ENCODE measurements around the gene GNGT2.

GNGT2 gene

GRCh38 chr17:49195751-49196150, 14.6 kb downstream of the GNGT2 start:
- Histone ChIP-seq H3K27me3 (ENCODE audit: control insufficient read depth, insufficient read depth, low read length) (no peaks in the 10 kb centered on the region), H3K4me1 (no peaks in the 10 kb centered on the region), H3K36me3 (ENCODE audit: control insufficient read depth, insufficient read depth, low read length) (no peaks in the 10 kb centered on the region), H3K4me2 (ENCODE audit: low read length) (no peak overlapping the region), H3K4me3 (ENCODE audit: low read depth, low read length) (no peak overlapping the region), H3K9ac (no peak overlapping the region), H2AFZ (no peak overlapping the region), H3K79me2 (no peaks in the 10 kb centered on the region), H3K9me3 (ENCODE audit: control insufficient read depth, low read length) (no peaks in the 10 kb centered on the region), H3K27ac (no peak overlapping the region)
- no peak for TF ChIP-seq CTCF (IDR thresholded peaks at IDR 0.05)

- Histone ChIP-seq H3K4me3 (ENCODE audit: low read depth, low read length) (peak overlapping the region; percentile 99), H3K27me3 (ENCODE audit: control insufficient read depth, insufficient read depth, low read length) (no peaks in the 10 kb centered on the region), H3K36me3 (ENCODE audit: control insufficient read depth, insufficient read depth, low read length) (no peaks in the 10 kb centered on the region), H3K9ac (no peak overlapping the region), H3K4me1 (no peaks in the 10 kb centered on the region), H3K27ac (peak overlapping the region; percentile 96), H2AFZ (peak overlapping the region; percentile 99), H3K79me2 (no peaks in the 10 kb centered on the region), H3K9me3 (ENCODE audit: control insufficient read depth, low read length) (no peaks in the 10 kb centered on the region), H3K4me2 (ENCODE audit: low read length) (peak overlapping the region; percentile 95)
- no peak for TF ChIP-seq CTCF (IDR thresholded peaks at IDR 0.05)
Measured at GRCh38 chr17:49194297-49194607, 16.1 kb downstream of the GNGT2 start.

- Histone ChIP-seq H3K4me3 (ENCODE audit: low read depth, low read length) (peak overlapping the region; percentile 99), H3K36me3 (ENCODE audit: control insufficient read depth, insufficient read depth, low read length) (no peaks in the 10 kb centered on the region), H3K9ac (no peak overlapping the region), H3K4me2 (ENCODE audit: low read length) (peak overlapping the region; percentile 95), H3K27me3 (ENCODE audit: control insufficient read depth, insufficient read depth, low read length) (no peaks in the 10 kb centered on the region), H3K9me3 (ENCODE audit: control insufficient read depth, low read length) (no peaks in the 10 kb centered on the region), H3K4me1 (no peaks in the 10 kb centered on the region), H3K79me2 (no peaks in the 10 kb centered on the region), H3K27ac (peak overlapping the region; percentile 96), H2AFZ (peak overlapping the region; percentile 99)
- no peak for TF ChIP-seq CTCF (IDR thresholded peaks at IDR 0.05)
Measured at GRCh38 chr17:49193513-49194296, 16.7 kb downstream of the GNGT2 start.

GRCh38 chr17:49191917-49192741, 18.2 kb downstream of the GNGT2 start:
- no peaks in the 10 kb centered on the region for H3K9me3 ChIP-seq (ENCODE audit: control insufficient read depth, low read length)
- H2AFZ ChIP-seq: peak overlapping the region; percentile 99
- H3K4me3 ChIP-seq (ENCODE audit: low read depth, low read length): peak overlapping the region; percentile 99
- H3K27ac ChIP-seq: peak overlapping the region; percentile 96
- peak; percentile 18 for TF ChIP-seq CTCF (IDR thresholded peaks at IDR 0.05)
- H3K79me2 ChIP-seq: no peaks in the 10 kb centered on the region
- peak overlapping the region; percentile 75 for H3K9ac ChIP-seq
- peak overlapping the region; percentile 98 for H3K4me2 ChIP-seq (ENCODE audit: low read length)
- no peaks in the 10 kb centered on the region for H3K27me3 ChIP-seq (ENCODE audit: control insufficient read depth, insufficient read depth, low read length)
- no peaks in the 10 kb centered on the region for H3K36me3 ChIP-seq (ENCODE audit: control insufficient read depth, insufficient read depth, low read length)
- no peaks in the 10 kb centered on the region for H3K4me1 ChIP-seq
